ENCODE data around the gene CAPN2. TPM values are rescaled to one million over a fixed set of nuclear protein-coding genes. Genes with fewer than 3 reads are reported as not detected.

The CAPN2 gene
- total and polyA plus RNA-seq, 2 donors (not counting 1 experiment from before 2014, with no cell fraction given): 63.9 to 79.6 TPM

DNA sequence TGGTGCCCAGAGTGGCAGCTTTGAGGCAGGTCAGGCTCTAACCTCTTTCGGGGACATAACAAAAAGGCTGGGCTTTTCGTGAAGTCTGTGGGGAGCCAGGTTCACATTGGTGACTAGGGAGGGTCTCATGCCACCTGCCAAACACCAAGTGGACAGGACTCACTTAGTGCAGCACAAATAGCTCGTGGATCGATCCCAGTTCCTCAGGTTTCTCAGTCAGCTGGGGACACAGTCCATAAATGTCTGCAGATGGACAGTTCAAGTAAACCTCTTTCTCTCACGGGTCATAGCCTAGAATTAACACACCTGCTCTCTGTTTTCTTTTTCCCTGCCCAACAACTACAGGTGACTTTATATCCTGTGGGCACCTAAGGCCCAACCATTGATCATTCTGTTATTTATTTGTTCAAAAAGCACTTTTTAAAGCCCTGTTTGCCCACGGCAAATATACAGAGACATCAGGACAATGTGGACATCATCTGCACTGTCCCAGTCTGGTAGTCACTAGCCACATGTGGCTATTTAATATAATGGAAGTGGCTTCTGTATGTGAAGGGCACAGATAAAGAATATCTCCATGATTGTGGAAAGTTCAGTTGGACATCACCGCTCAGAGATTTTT, 53.5 kb downstream of the CAPN2 start:
- Histone ChIP-seq H3K9ac (ENCODE audit: low read length) (no peak overlapping the region), H3K9me3 (ENCODE audit: control extremely low read depth in 1 of 3, control insufficient read depth in 2 of 3, insufficient read depth in 1 of 3, low read length in 2 of 3) (no peaks in the 10 kb centered on the region), H4K20me1 (ENCODE audit: control insufficient read depth, insufficient read depth, low read length, poor library complexity, severe bottlenecking) (no peaks in the 10 kb centered on the region), H3K79me2 (ENCODE audit: control insufficient read depth, insufficient read depth, low read length) (no peaks in the 10 kb centered on the region), H2AFZ (ENCODE audit: insufficient read depth, low read depth, low read length, poor library complexity, severe bottlenecking) (no peak overlapping the region), H3K36me3 (replicated peaks in 1 of 2; ENCODE audit: control extremely low read depth in 1 of 2, control insufficient read depth in 1 of 2, extremely low read depth in 1 of 2, insufficient read depth in 2 of 2, low read length in 1 of 2) (peaks cover 0 to 34% of the 10 kb centered on the region in 2 experiments), H3K4me2 (replicated peaks; ENCODE audit: low read depth, low read length, poor library complexity, severe bottlenecking) (no peak overlapping the region), H3K4me3 (ENCODE audit: control extremely low read depth in 1 of 5, extremely low read depth in 1 of 5, insufficient read depth in 1 of 5, low read depth in 2 of 5, low read length in 4 of 5) (no peak overlapping the region), H3K4me1 (ENCODE audit: control insufficient read depth in 2 of 2, insufficient read depth in 2 of 2, low read length in 2 of 2) (no peaks in the 10 kb centered on the region), H3K27ac (ENCODE audit: low read length in 2 of 2) (no peak overlapping the region), H3K27me3 (replicated peaks in 1 of 4; ENCODE audit: control extremely low read depth in 1 of 4, control insufficient read depth in 3 of 4, insufficient read depth in 4 of 4, low read length in 3 of 4) (no peaks in the 10 kb centered on the region)
- no peak for ATAC-seq (ENCODE audit: low read depth)
- ChIA-PET CTCF (interaction anchor here (0.8 kb wide), 1 partner anchor 70 kb away, joined by 3 read pairs; no protein-coding TSS in a partner anchor), POLR2A (no interaction called here)
- H3K27me3 Mint-ChIP-seq: no peaks in the 10 kb centered on the region
- no peaks in the 10 kb centered on the region for H3K9me3 Mint-ChIP-seq (ENCODE audit: insufficient read depth)
- TF ChIP-seq EZH2 (IDR thresholded peaks at IDR 0.05; ENCODE audit: borderline replicate concordance, insufficient read depth, low read depth, low read length, poor library complexity, severe bottlenecking): no peak
- TF ChIP-seq, protein P1, sequence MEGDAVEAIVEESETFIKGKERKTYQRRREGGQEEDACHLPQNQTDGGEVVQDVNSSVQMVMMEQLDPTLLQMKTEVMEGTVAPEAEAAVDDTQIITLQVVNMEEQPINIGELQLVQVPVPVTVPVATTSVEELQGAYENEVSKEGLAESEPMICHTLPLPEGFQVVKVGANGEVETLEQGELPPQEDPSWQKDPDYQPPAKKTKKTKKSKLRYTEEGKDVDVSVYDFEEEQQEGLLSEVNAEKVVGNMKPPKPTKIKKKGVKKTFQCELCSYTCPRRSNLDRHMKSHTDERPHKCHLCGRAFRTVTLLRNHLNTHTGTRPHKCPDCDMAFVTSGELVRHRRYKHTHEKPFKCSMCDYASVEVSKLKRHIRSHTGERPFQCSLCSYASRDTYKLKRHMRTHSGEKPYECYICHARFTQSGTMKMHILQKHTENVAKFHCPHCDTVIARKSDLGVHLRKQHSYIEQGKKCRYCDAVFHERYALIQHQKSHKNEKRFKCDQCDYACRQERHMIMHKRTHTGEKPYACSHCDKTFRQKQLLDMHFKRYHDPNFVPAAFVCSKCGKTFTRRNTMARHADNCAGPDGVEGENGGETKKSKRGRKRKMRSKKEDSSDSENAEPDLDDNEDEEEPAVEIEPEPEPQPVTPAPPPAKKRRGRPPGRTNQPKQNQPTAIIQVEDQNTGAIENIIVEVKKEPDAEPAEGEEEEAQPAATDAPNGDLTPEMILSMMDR (IDR thresholded peaks at IDR 0.05): no peak
- intact Hi-C loops (cut with micrococcal nuclease): no loop called here
- DNase-seq: no peak
- WGBS (ENCODE audit: insufficient coverage): 83% methylated on average over 7 of the region's 7 CpGs
- no peak overlapping the region for H3K27ac Mint-ChIP-seq
- H3K4me3 Mint-ChIP-seq: no peak overlapping the region
- H3K4me1 Mint-ChIP-seq: no peaks in the 10 kb centered on the region

DNA sequence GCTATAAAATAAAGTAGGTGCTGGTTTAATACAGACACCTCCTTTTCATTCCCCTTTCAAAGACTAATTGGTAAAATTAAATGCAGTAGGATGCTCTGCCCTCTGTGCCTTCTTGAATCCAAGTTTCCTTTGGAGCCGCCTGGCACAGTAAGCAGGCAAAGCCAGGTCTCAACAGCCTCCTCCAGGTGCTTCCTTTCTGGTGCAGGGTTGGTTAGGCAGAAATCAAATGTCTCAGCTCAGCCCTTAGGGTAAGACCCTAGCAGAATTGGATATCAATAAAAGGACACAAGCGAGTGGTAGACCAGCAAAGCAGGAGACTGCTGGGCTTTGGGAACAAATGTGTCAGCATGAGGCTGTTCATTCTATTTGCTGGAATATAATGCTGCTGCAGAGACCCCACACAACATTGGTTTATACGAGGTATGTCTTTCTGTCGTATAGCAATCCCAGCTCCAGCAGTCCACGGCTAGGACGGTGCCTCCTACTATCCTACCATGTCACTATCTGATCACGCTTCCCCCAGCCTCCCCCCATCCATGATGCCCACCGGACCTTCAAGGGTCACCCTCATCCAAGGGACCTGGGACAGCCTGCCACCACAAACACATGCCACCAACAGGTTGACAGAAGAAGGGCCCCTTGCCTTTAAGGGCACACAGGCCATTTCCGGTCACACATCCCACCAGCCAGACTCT, 58.4 kb downstream of the CAPN2 start:
- no peak overlapping the region for H3K9ac ChIP-seq (ENCODE audit: low read length)
- no peak for TF ChIP-seq EZH2 (IDR thresholded peaks at IDR 0.05; ENCODE audit: borderline replicate concordance, insufficient read depth, low read depth, low read length, poor library complexity, severe bottlenecking)
- TF ChIP-seq, protein P1 (IDR thresholded peaks at IDR 0.05): no peak
- H3K4me2 ChIP-seq (replicated peaks; ENCODE audit: low read depth, low read length, poor library complexity, severe bottlenecking): no peak overlapping the region
- no peaks in the 10 kb centered on the region for H3K27me3 Mint-ChIP-seq
- H3K4me3 ChIP-seq (ENCODE audit: control extremely low read depth in 1 of 5, extremely low read depth in 1 of 5, insufficient read depth in 1 of 5, low read depth in 2 of 5, low read length in 4 of 5): no peak overlapping the region
- no peaks in the 10 kb centered on the region for H3K4me1 ChIP-seq (ENCODE audit: control insufficient read depth in 2 of 2, insufficient read depth in 2 of 2, low read length in 2 of 2)
- no peaks in the 10 kb centered on the region for H3K79me2 ChIP-seq (ENCODE audit: control insufficient read depth, insufficient read depth, low read length)
- peaks cover 7 to 48% of the 10 kb centered on the region in 2 experiments for H3K36me3 ChIP-seq (replicated peaks in 1 of 2; ENCODE audit: control extremely low read depth in 1 of 2, control insufficient read depth in 1 of 2, extremely low read depth in 1 of 2, insufficient read depth in 2 of 2, low read length in 1 of 2)
- H2AFZ ChIP-seq (ENCODE audit: insufficient read depth, low read depth, low read length, poor library complexity, severe bottlenecking): no peak overlapping the region
- no peaks in the 10 kb centered on the region for H3K9me3 Mint-ChIP-seq (ENCODE audit: insufficient read depth)
- H3K4me1 Mint-ChIP-seq: peaks cover 7% of the 10 kb centered on the region
- H3K27ac ChIP-seq (ENCODE audit: low read length in 2 of 2): no peak overlapping the region
- no peaks in the 10 kb centered on the region for H4K20me1 ChIP-seq (ENCODE audit: control insufficient read depth, insufficient read depth, low read length, poor library complexity, severe bottlenecking)
- DNase-seq: no peak
- no peaks in the 10 kb centered on the region for H3K9me3 ChIP-seq (ENCODE audit: control extremely low read depth in 1 of 3, control insufficient read depth in 2 of 3, insufficient read depth in 1 of 3, low read length in 2 of 3)
- ChIA-PET CTCF (interaction anchor here (0.6 kb wide), 2 partner anchors 22 to 591 kb away, joined by 3 read pairs; no protein-coding TSS in a partner anchor), POLR2A (no interaction called here)
- intact Hi-C loops (cut with micrococcal nuclease): no loop called here
- H3K27ac Mint-ChIP-seq: no peak overlapping the region
- no peak for ATAC-seq (ENCODE audit: low read depth)
- H3K4me3 Mint-ChIP-seq: no peak overlapping the region
- no peaks in the 10 kb centered on the region for H3K27me3 ChIP-seq (replicated peaks in 1 of 4; ENCODE audit: control extremely low read depth in 1 of 4, control insufficient read depth in 3 of 4, insufficient read depth in 4 of 4, low read length in 3 of 4)
- 97% methylated on average over 9 of the region's 9 CpGs for WGBS (ENCODE audit: insufficient coverage)
